Astrocyte of the hippocampus (primary cell): ENCODE measurements around the gene TP63.
"Not testable (repeated sequence)": the region's sequence is repeated elsewhere in the genome, so short reads cannot be mapped to it uniquely, and the experiment has no call there.

Experiments used
- DNase-seq: peaks from one replicate; pipeline ENCODE4 v3.0.0; 2011; ENCODE audit warnings: low read depth, low spot score

The TP63 gene

GRCh38 chr3:189721873-189722665 is 90.9 kb downstream of the TP63 start:
- no peak for DNase-seq

- no peak for DNase-seq
Observed at GRCh38 chr3:189724356-189724755, 93.2 kb downstream of the TP63 start.

- no peak for DNase-seq
Observed at GRCh38 chr3:189726277-189726676, 95.1 kb downstream of the TP63 start.

- DNase-seq: no peak
Observed at GRCh38 chr3:189727158-189727557, 96.0 kb downstream of the TP63 start.

GRCh38 chr3:189727898-189728297 is 96.7 kb downstream of the TP63 start:
- no peak for DNase-seq

GRCh38 chr3:189728915-189729314 is 97.7 kb downstream of the TP63 start:
- no peak for DNase-seq

GRCh38 chr3:189734061-189734460 is 102.9 kb downstream of the TP63 start:
- no peak for DNase-seq

- DNase-seq: no peak
Observed at GRCh38 chr3:189735913-189736312, 104.7 kb downstream of the TP63 start.

- no peak for DNase-seq
Observed at GRCh38 chr3:189737071-189737470, 105.9 kb downstream of the TP63 start.

- no peak for DNase-seq
Observed at GRCh38 chr3:189737619-189738018, 106.4 kb downstream of the TP63 start.

- no peak for DNase-seq
Observed at GRCh38 chr3:189739378-189739777, 108.2 kb downstream of the TP63 start.

GRCh38 chr3:189740156-189740555 is 109.0 kb downstream of the TP63 start:
- no peak for DNase-seq

- no peak for DNase-seq
Observed at GRCh38 chr3:189744235-189744634, 113.0 kb downstream of the TP63 start.

- no peak for DNase-seq
Observed at GRCh38 chr3:189745622-189746021, 114.4 kb downstream of the TP63 start.

- DNase-seq: no peak
Observed at GRCh38 chr3:189748046-189748445, 116.9 kb downstream of the TP63 start.

- not testable (repeated sequence) for DNase-seq
Observed at GRCh38 chr3:189750972-189751371, 119.8 kb downstream of the TP63 start.

- DNase-seq: no peak
Observed at GRCh38 chr3:189754356-189754755, 123.2 kb downstream of the TP63 start.

GRCh38 chr3:189756582-189757078 is 125.4 kb downstream of the TP63 start:
- peak; percentile 3 for DNase-seq

GRCh38 chr3:189758186-189758585 is 127.0 kb downstream of the TP63 start:
- DNase-seq: no peak

GRCh38 chr3:189766416-189766815 is 135.2 kb downstream of the TP63 start:
- DNase-seq: no peak

GRCh38 chr3:189771842-189772450 is 140.8 kb downstream of the TP63 start:
- DNase-seq: no peak

- DNase-seq: peak; percentile 38
Observed at GRCh38 chr3:189772584-189772983, 141.4 kb downstream of the TP63 start.

GRCh38 chr3:189773056-189773455 is 141.9 kb downstream of the TP63 start:
- DNase-seq: peak; percentile 61
